Measurements from ENCODE around the gene RXRA.

GRCh38 chr9:134383148-134383547 is 56.9 kb downstream of the RXRA start:
- TF ChIP-seq CTCF (IDR thresholded peaks at IDR 0.05) (no peak), POLR2A (IDR thresholded peaks at IDR 0.05) (no peak), POLR2AphosphoS5 (IDR thresholded peaks at IDR 0.05; ENCODE audit: insufficient read depth in 1 of 2, low read depth in 1 of 2) (no peak)

Measured in vagina (tissue), 2 donors.